GM20000 (cell line): ENCODE data around the gene ERI2.

Experiments
- DNase-seq: peaks from one replicate; pipeline ENCODE4 v3.0.0; 2012; ENCODE audit warnings: low spot score
- TF ChIP-seq, protein P1 (sequence below): IDR thresholded peaks from 2 replicates; pipeline ENCODE4 v1.5.1; 2012; ENCODE audit warnings: mild to moderate bottlenecking, control low read depth; ENCODE audit errors: extremely low read depth, missing control alignments

ERI2 gene, protein sequence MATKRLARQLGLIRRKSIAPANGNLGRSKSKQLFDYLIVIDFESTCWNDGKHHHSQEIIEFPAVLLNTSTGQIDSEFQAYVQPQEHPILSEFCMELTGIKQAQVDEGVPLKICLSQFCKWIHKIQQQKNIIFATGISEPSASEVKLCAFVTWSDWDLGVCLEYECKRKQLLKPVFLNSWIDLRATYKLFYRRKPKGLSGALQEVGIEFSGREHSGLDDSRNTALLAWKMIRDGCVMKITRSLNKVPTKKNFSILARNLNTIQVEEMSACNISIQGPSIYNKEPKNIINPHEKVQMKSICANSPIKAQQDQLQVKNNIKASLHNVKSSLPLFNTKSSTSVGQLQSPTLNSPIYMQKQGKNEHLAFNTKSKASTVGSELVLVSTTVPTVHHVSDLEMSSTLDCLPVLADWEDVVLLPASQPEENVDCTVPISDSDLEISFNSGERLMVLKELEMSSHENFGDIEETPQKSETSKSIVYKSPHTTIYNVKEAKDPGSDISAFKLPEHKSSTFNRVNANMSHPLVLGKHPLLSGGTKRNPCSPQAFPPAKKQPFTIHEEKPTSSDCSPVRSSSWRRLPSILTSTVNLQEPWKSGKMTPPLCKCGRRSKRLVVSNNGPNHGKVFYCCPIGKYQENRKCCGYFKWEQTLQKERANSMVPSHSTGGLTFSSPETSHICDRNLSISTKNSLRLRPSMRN

DNA sequence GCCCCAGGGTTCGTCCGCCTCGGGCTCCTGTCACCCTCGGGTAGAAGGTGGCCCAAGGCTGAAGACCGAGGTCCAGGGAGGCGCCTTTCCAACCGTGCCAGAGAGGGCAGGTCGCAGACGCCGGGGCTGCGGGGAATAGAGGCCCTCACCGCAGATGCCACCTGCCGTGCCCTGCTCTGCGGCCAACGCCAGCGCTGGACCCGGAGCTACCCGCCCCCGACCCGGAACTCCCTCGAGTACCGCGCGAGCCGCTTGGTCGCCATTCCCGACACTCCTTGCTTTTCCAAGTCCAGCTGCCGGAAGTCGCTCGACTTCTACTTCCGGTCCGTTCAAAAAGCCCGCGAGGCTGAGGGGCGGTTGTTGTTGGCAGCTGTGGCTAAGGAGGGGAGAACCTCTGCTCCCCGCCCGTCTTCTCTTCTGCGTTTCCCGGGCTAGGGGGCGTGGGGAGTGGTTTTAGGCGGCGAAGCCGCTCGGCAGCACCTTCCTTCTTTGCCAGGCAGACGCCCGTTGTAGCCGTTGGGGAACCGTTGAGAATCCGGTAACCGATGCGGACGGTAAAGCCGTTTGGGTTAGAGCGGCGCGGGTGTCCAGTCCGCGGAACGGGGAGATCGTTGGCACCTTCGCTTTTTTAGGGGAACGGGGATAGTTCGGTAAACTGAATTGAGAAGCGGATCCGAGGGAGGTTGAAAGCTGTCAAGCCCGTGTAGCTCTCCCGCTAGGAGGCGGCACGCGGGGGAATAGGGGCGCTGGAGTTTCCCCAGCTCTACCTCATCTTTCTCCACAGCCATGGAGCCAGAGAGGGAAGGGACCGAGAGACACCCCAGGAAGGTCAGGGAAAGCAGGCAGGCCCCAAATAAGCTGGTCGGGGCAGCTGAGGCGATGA, at the start of gene ERI2, which contains the start of gene REXO5:
ERI2 (minus strand) TSS at position 305 of the 883 bp plus-strand sequence; CDS start at position 263, 42 bp downstream.
REXO5 (plus strand) TSS at position 360 of the 883 bp plus-strand sequence; CDS start at position 787, 427 bp downstream.
- peak; percentile 90 for DNase-seq
- TF ChIP-seq, protein P1, sequence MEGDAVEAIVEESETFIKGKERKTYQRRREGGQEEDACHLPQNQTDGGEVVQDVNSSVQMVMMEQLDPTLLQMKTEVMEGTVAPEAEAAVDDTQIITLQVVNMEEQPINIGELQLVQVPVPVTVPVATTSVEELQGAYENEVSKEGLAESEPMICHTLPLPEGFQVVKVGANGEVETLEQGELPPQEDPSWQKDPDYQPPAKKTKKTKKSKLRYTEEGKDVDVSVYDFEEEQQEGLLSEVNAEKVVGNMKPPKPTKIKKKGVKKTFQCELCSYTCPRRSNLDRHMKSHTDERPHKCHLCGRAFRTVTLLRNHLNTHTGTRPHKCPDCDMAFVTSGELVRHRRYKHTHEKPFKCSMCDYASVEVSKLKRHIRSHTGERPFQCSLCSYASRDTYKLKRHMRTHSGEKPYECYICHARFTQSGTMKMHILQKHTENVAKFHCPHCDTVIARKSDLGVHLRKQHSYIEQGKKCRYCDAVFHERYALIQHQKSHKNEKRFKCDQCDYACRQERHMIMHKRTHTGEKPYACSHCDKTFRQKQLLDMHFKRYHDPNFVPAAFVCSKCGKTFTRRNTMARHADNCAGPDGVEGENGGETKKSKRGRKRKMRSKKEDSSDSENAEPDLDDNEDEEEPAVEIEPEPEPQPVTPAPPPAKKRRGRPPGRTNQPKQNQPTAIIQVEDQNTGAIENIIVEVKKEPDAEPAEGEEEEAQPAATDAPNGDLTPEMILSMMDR: peak; percentile 72

- DNase-seq: no peak
- TF ChIP-seq, protein P1: no peak
These were observed 48.7 kb upstream of the ERI2 start for GRCh38 chr16:20854963-20855362.

- TF ChIP-seq, protein P1: no peak
- no peak for DNase-seq
These were observed 47.8 kb upstream of the ERI2 start for GRCh38 chr16:20853981-20854620.

- no peak for DNase-seq
- TF ChIP-seq, protein P1: no peak
These were observed 46.9 kb upstream of the ERI2 start for GRCh38 chr16:20853143-20853542.

DNA sequence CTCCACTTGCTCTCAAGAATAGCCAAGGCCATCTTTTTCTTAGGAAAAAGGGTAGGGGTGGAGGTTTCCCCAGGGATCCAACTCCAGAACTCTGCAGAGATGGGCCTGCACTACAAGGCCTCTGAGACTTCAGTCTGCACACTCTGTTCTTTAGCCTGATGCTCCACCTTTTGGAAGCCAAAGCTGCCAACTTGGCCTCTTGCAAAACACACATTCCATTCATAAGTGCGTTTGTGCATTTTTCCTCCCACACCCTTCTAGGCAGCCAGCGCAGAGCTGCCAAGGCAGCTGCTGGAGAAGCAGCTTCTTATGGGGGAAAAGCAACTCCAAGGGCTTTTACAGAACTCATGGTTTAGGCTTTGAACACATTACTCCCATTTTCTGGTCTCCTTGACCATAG, 45.3 kb upstream of the ERI2 start:
- DNase-seq: no peak

DNA sequence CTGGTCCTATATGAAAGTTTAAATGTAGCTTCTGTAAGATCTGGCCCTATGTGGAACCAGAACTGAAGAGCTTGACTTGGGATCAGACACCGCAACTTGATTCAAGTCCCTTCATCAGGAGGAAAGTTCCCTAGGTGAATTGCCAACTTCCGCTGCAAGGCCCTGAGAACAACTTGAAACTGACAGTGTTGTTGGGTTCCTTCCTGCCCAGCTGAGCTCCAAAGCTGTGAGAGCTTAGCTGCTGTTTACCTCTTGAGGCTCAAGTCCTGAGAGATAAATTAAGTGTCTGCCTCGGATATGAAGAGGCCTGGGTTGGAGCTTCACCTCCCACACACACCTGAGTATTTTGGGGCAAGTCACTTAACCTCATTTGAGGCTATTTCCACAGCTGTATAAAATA, 44.7 kb upstream of the ERI2 start:
- no peak for DNase-seq

More for the DNA sequence above, 45.3 kb upstream of the ERI2 start:
- TF ChIP-seq, protein P1: no peak

More for the DNA sequence above, 44.7 kb upstream of the ERI2 start:
- TF ChIP-seq, protein P1: no peak
